OCI-M1 (cell line): ENCODE measurements around the gene MED13L.

Experiments
- DNase-seq: peaks from one replicate; lab custom pipeline; 2025; lab: John Stamatoyannopoulos, UW

MED13L gene

GRCh38 chr12:116089080-116089479, 188.4 kb downstream of the MED13L start:
- no peak for DNase-seq

GRCh38 chr12:116087962-116088361, 189.5 kb downstream of the MED13L start:
- DNase-seq = no peak

GRCh38 chr12:116087399-116087798, 190.1 kb downstream of the MED13L start:
- DNase-seq = no peak

- no peak for DNase-seq
Observed at GRCh38 chr12:116080415-116080814, 197.1 kb downstream of the MED13L start.

- no peak for DNase-seq
Observed at GRCh38 chr12:116078396-116078795, 199.1 kb downstream of the MED13L start.

- no peak for DNase-seq
Observed at GRCh38 chr12:116077431-116077830, 200.1 kb downstream of the MED13L start.

GRCh38 chr12:116076399-116076798, 201.1 kb downstream of the MED13L start:
- no peak for DNase-seq

- no peak for DNase-seq
Observed at GRCh38 chr12:116074686-116075085, 202.8 kb downstream of the MED13L start.

GRCh38 chr12:116071555-116072230, 205.8 kb downstream of the MED13L start:
- DNase-seq = no peak

GRCh38 chr12:116070444-116070843, 207.0 kb downstream of the MED13L start:
- DNase-seq = no peak

GRCh38 chr12:116069943-116070342, 207.6 kb downstream of the MED13L start:
- DNase-seq = no peak

- no peak for DNase-seq
Observed at GRCh38 chr12:116068853-116069252, 208.6 kb downstream of the MED13L start.

- DNase-seq = no peak
Observed at GRCh38 chr12:116068371-116068770, 209.1 kb downstream of the MED13L start.

GRCh38 chr12:116067892-116068291, 209.6 kb downstream of the MED13L start:
- DNase-seq = no peak

GRCh38 chr12:116066381-116067230, 210.9 kb downstream of the MED13L start:
- DNase-seq = peak; percentile 73

GRCh38 chr12:116065606-116066005, 211.9 kb downstream of the MED13L start:
- no peak for DNase-seq

GRCh38 chr12:116064493-116064892, 213.0 kb downstream of the MED13L start:
- DNase-seq = no peak

GRCh38 chr12:116062698-116063097, 214.8 kb downstream of the MED13L start:
- DNase-seq = no peak

- DNase-seq = peak; percentile 77
Observed at GRCh38 chr12:116060764-116061163, 216.7 kb downstream of the MED13L start.

GRCh38 chr12:116059904-116060303, 217.6 kb downstream of the MED13L start:
- no peak for DNase-seq

- peak; percentile 27 for DNase-seq
Observed at GRCh38 chr12:116058574-116058973, 218.9 kb downstream of the MED13L start.

- no peak for DNase-seq
Observed at GRCh38 chr12:116057356-116057755, 220.1 kb downstream of the MED13L start.

- DNase-seq = no peak
Observed at GRCh38 chr12:116055895-116056607, 221.4 kb downstream of the MED13L start.
